Superior temporal gyrus (tissue), 1 donor: ENCODE measurements around the gene MOV10L1.

Experiments
- DNase-seq: peaks from one replicate; pipeline ENCODE4 v3.0.0-alpha.2; 2016; ENCODE audit errors: extremely low spot score

The MOV10L1 gene

GRCh38 chr22:50058906-50059880 lies 30.6 kb upstream of the MOV10L1 start:
- DNase-seq: no peak

GRCh38 chr22:50059881-50060262 lies 29.9 kb upstream of the MOV10L1 start:
- DNase-seq: no peak

DNA sequence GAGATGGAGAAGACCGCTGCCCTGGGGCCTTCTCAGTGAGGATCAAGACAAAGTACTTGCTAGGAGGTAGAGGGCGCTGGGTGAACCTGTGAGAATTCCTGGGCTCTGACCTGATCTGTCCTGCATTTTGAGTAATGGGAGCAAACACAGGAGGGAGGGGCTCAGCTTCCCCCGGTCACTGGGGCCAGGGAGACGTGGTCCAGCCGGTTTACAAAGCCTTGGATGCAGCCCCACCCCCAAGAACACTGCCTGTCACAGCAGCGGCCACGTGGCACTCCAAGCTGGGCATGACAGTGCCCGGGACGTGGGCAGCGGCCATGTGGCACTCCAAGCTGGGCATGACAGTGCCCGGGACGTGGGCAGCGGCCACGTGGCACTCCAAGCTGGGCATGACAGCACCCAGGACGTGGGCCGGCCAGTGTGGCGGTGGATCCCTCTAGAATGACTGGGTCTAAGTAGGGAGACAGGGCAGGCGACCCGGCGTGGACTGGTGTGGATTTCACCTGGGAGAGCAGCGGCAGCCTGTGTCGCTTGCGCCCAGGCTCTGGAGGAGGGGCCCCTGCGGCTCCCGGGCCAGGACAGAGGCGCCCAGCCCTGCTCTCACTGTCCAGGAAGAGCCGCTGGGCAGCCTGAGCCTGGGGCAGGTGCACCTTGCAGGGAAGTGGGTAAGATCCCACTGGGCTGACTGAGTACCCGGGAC lies 29.2 kb upstream of the MOV10L1 start:
- no peak for DNase-seq

GRCh38 chr22:50061141-50061823 lies 28.5 kb upstream of the MOV10L1 start:
- DNase-seq: no peak

DNA sequence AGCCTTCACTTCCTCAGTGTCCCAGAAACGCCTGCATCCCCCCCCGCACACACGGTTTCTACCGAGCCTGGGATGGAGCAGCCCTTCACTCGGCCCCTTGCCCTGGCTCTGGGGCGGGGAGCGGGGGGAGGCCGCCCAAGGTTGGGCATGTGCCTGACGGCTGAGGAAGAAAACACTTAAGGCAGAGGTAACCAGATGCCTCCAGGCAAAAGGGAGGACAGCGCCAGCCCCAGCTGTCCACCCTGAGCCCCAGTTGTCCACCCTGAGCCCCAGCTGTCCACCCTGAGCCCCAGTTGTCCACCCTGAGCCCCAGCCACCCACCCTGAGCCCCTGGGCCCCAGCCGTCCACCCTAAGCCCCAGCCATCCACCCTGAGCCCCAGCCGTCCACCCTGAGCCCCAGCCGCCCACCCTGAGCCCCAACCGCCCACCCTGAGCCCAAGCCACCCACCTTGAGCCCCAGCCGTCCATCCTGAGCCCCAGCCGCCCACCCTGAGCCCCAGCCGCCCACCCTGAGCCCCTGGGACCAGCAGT lies 27.9 kb upstream of the MOV10L1 start:
- DNase-seq: no peak

DNA sequence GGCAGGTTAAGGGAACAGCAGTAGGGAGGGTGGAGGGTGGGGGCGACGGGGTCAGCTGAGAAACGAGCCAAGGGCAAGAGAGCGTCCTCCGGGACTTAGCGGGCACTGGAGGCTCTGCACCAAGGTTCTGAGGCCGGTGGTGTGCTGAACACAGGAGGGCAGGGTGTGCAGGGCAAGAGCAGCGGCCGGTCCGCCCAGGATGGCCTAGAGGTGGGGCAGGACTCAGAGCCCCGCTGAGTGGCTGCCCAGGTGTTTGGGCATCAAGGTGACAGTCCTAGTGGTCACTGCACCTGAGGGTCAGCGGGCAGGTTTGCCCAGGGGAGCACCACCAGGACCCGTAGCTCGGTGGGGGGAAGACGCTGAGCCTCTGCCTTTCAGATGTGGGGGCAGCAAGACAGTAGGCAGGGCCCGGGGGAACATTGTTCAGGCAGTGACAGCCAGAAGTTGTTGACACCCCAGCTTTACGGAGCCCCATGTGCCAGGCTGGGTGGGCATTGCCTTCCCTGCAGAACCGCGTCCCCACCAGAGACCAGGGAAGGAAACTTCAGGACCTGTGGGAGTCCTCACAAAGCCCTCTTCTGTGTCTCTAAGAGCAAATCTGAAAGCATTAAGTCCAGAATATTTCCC lies 27.2 kb upstream of the MOV10L1 start:
- no peak for DNase-seq

GRCh38 chr22:50063589-50064393 lies 26.0 kb upstream of the MOV10L1 start:
- no peak for DNase-seq

GRCh38 chr22:50064453-50064852 lies 25.4 kb upstream of the MOV10L1 start:
- DNase-seq: no peak

DNA sequence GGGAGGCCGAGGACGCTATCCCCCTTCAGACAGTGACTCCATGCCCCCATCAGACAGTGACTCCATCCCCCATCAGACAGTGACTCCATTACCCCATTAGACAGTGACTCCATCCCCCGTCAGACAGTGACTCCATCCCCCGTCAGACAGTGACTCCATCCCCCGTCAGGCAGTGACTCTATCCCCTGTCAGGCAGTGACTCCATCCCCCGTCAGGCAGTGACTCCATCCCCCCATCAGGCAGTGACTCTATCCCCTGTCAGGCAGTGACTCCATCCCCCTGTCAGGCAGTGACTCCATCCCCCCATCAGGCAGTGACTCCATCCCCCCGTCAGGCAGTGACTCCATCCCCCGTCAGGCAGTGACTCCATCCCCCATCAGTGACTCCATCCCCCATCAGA lies 22.6 kb upstream of the MOV10L1 start:
- no peak for DNase-seq

- DNase-seq: no peak
Measured at GRCh38 chr22:50068096-50068495, 21.7 kb upstream of the MOV10L1 start.

- DNase-seq: no peak
Measured at GRCh38 chr22:50070366-50070765, 19.4 kb upstream of the MOV10L1 start.

GRCh38 chr22:50071432-50072166 lies 18.2 kb upstream of the MOV10L1 start:
- no peak for DNase-seq

GRCh38 chr22:50072167-50072555 lies 17.6 kb upstream of the MOV10L1 start:
- no peak for DNase-seq

DNA sequence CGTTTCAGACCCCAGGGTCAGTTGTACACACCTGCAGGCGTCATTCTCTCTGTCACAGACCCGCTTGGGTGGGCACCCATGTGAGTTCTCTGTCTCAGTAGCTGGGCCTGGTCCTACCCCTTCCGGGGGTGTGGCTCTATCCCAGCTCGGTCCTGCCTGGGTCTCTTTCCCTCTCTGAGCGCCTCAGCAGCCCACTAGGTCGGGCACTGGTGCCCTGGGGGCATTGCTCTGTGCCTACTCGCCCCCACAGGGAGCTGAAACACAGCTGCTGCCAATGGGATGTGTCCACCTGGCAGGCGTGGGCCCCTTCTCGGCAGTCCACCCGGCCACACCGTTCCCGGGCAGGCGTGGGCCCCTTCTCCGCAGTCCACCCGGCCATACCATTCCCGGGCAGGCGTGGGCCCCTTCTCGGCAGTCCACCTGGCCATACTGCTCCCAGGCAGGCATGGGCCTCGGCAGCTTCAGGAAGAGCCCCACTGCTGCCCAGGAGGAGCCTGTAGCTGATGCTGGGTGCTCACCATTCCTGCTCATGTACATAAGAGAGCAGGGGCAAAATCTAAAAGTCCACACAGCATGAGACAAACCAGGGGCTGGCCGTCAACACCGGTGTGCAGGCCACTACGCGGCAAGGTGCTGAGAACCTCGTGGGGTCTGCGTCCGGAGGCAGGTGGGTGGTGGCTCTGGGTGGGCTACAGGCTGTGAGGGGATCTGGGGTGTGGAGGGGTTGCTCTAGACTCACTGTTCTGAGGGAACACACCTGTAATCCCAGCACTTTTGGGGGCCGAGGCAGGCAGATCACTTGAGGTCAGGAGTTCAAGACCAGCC lies 16.9 kb upstream of the MOV10L1 start:
- DNase-seq: no peak

DNA sequence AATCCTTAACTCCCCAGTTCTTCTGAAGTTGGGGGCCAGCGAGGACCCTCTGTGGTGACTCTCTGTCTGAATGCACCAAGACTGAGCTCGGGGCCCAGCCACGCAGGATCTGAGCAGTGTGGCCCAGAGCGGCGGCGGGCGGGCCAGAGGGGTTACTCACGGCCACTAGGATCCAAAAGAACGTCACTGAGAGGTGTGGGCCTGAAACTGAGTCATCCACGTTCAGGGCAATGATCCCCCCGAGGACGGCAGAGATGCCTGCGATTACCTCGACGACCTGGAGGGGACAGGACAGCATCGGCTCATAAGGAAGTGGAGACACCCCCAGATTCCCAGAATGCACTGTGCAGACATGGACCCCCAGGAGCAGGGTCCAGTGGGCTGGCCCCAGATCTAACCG lies 15.8 kb upstream of the MOV10L1 start:
- no peak for DNase-seq

- no peak for DNase-seq
Measured at GRCh38 chr22:50074551-50075530, 15.0 kb upstream of the MOV10L1 start.

DNA sequence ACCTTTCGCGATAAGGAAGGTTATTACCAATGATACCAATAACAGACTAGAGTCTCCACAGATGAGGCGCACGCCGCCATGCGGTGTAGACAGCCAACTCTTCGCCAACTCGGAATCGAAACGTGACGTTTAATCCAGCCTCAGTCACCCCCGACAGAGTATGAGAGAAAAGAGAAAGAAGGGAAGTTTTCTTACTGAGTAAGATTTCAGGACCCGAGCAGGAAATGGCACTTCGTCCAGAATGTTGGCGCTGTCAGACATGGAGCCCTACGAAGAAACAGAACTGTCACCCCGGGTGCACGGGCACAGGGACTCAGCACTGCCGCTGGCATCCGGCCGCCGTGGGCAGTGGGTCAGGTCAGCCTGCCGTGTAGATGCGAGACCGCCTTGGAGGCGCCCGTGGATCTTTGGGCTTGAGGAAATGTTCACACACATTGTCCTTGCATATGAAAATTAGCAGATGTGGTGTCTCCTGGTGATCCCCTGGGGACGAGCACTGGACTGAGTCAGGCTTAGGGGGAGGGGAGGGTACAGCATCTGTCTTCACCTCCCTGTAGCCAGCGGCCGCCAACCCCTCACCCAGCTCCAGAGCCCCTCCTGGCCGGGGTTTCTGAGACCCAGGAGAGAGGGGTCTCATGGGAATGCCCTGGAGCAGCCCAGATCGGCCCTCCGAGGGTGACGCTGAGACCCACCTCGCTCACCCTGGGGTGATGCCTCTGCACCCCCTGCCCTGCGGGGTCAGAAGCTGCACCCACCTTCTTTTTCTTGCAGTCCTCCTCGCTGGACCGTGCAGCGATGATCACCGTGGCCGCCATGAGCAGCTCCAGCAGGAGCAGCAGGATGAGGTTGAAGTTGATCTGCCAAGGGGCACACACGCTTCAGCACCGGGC lies 12.9 kb upstream of the MOV10L1 start:
- DNase-seq: no peak
